ENCODE data around the gene ANKRD13C.

- TF ChIP-seq CTCF (optimal IDR thresholded peaks at IDR 0.05 in 1 of 3, IDR thresholded peaks at IDR 0.05 in 1 of 3, conservative IDR thresholded peaks at IDR 0.05 in 1 of 3; ENCODE audit: extremely low read depth in 1 of 3, insufficient read depth in 2 of 3, low read length in 3 of 3) (no peak), EZH2 (IDR thresholded peaks at IDR 0.05; ENCODE audit: low read length) (no peak)
These were observed 31.6 kb upstream of the ANKRD13C start for GRCh38 chr1:70386121-70386520.

Measured in keratinocyte (primary cell).